Neutrophil (primary cell): ENCODE measurements around the gene SERTAD2.

Source experiments
- H3K27ac ChIP-seq: fragments of 200-600 bp; sonication (generic); 2 replicates; pipeline ENCODE4 v1.5.1; 2016; ENCODE audit warnings: mild to moderate bottlenecking, moderate library complexity
- H3K27me3 ChIP-seq: fragments of 200-600 bp; sonication (generic); 2 replicates; pipeline ENCODE4 v1.6.0; 2016; ENCODE audit warnings: mild to moderate bottlenecking
- H3K36me3 ChIP-seq: fragments of 200-600 bp; sonication (generic); 2 replicates; pipeline ENCODE4 v1.5.1; 2017
- H3K4me1 ChIP-seq, 2 experiments: fragments of 200-600 bp in 1 of 2; sonication (generic) in 1 of 2; 1 replicate in 1 of 2; 2 replicates in 1 of 2; pipeline versions ENCODE4 v1.5.1 to v1.6.1; 2013 to 2016; ENCODE audit warnings: low read depth in 1 of 2, low read length in 1 of 2, mild to moderate bottlenecking in 1 of 2, moderate library complexity in 1 of 2; ENCODE audit not compliant: control insufficient read depth in 1 of 2, insufficient read depth in 1 of 2
- H3K4me3 ChIP-seq, 2 experiments: fragments of 200-600 bp in 1 of 2; sonication (generic) in 1 of 2; 1 replicate in 1 of 2; 2 replicates in 1 of 2; pipeline ENCODE4 v1.5.1; 2013 to 2016; ENCODE audit warnings: low read depth in 1 of 2, low read length in 1 of 2, mild to moderate bottlenecking in 1 of 2, moderate library complexity in 1 of 2
- H3K9me3 ChIP-seq: fragments of 200-600 bp; sonication (generic); 2 replicates; pipeline ENCODE4 v1.5.1; 2016
- TF ChIP-seq, protein P1 (sequence below): fragments of 200-600 bp; sonication (generic); IDR thresholded peaks from 2 replicates; pipeline ENCODE4 v1.5.1; 2016; ENCODE audit warnings: antibody characterized with exemption

Gene SERTAD2

GRCh38 chr2:64622443-64623241, 31.1 kb downstream of the SERTAD2 start:
- TF ChIP-seq, protein P1, sequence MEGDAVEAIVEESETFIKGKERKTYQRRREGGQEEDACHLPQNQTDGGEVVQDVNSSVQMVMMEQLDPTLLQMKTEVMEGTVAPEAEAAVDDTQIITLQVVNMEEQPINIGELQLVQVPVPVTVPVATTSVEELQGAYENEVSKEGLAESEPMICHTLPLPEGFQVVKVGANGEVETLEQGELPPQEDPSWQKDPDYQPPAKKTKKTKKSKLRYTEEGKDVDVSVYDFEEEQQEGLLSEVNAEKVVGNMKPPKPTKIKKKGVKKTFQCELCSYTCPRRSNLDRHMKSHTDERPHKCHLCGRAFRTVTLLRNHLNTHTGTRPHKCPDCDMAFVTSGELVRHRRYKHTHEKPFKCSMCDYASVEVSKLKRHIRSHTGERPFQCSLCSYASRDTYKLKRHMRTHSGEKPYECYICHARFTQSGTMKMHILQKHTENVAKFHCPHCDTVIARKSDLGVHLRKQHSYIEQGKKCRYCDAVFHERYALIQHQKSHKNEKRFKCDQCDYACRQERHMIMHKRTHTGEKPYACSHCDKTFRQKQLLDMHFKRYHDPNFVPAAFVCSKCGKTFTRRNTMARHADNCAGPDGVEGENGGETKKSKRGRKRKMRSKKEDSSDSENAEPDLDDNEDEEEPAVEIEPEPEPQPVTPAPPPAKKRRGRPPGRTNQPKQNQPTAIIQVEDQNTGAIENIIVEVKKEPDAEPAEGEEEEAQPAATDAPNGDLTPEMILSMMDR, result no peak
- no peak overlapping the region for H3K4me3 ChIP-seq
- no peak overlapping the region for H3K27ac ChIP-seq
- no peaks in the 10 kb centered on the region for H3K36me3 ChIP-seq
- H3K9me3 ChIP-seq, result no peaks in the 10 kb centered on the region
- no peaks in the 10 kb centered on the region for H3K27me3 ChIP-seq
- peaks cover 0 to 10% of the 10 kb centered on the region in 2 experiments for H3K4me1 ChIP-seq

GRCh38 chr2:64620661-64621060, 33.1 kb downstream of the SERTAD2 start:
- no peaks in the 10 kb centered on the region for H3K27me3 ChIP-seq
- H3K4me3 ChIP-seq, result no peak overlapping the region
- H3K9me3 ChIP-seq, result no peaks in the 10 kb centered on the region
- H3K36me3 ChIP-seq, result no peaks in the 10 kb centered on the region
- H3K27ac ChIP-seq, result no peak overlapping the region
- H3K4me1 ChIP-seq, result peaks cover 0 to 2% of the 10 kb centered on the region in 2 experiments
- TF ChIP-seq, protein P1, result no peak

DNA sequence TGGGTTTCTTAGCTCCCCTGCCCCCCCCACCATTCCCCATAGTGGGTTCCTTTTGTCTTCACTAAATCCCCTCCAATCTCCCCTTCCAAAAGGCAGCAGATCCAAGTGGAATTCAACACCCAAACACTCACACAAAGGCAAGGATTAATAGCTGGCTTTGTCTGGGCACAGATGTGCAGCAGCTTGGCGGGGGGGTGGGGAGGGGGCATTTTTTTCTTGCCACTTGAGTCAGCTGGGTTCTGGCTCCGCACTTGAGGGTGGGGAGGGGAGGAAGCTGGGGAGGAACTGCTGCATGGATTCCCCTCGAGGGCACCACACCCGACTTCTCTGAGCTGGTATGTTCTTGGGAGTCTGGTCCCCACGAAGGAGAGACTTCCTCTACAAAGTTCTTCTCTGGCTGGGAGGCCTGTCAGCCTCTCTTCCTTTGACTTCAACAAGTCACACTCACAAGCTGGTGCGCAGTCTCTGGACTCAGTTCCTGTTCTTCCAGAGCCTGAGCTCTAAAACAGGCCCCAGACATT, 36.0 kb downstream of the SERTAD2 start:
- H3K4me1 ChIP-seq, result no peaks in the 10 kb centered on the region
- no peak overlapping the region for H3K27ac ChIP-seq
- TF ChIP-seq, protein P1, result no peak

GRCh38 chr2:64615844-64616536, 37.7 kb downstream of the SERTAD2 start:
- Histone ChIP-seq H3K27me3 (no peaks in the 10 kb centered on the region), H3K4me3 (no peak overlapping the region), H3K9me3 (no peaks in the 10 kb centered on the region), H3K36me3 (no peaks in the 10 kb centered on the region), H3K4me1 (no peaks in the 10 kb centered on the region), H3K27ac (no peak overlapping the region)
- TF ChIP-seq, protein P1, result no peak

More for the DNA sequence above, 36.0 kb downstream of the SERTAD2 start:
- Histone ChIP-seq H3K9me3 (no peaks in the 10 kb centered on the region), H3K27me3 (no peaks in the 10 kb centered on the region), H3K36me3 (no peaks in the 10 kb centered on the region), H3K4me3 (no peak overlapping the region)

DNA sequence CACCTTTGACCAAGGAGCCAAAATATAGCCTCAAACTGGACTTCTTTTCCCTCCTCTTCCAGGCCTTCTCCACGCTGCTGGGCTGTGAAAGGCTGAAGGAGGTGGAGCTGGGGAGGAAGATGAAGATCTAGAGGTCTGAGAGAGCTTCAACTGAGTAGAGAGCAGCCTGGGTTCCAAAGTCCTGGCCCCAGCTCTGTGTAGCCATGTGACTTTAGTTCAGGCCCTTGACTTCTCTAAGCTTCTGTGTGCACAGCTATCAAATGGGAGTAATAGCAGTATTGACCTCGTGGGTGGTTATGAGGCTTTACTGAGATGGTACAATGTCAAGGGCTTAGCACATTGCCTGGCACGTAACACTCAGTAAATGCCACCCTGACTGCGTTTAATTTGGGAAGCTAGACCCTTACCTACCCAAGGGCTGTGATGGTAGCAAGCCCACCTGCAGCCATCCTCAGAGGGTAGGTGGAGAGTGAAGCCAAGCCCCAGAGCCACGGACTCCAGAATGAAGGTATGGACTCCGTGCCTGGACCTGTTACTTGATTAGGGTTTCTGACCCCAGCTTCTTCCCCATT, 38.4 kb downstream of the SERTAD2 start:
- Histone ChIP-seq H3K27me3 (no peaks in the 10 kb centered on the region), H3K27ac (no peak overlapping the region), H3K36me3 (no peaks in the 10 kb centered on the region), H3K9me3 (no peaks in the 10 kb centered on the region), H3K4me1 (no peaks in the 10 kb centered on the region), H3K4me3 (no peak overlapping the region)
- TF ChIP-seq, protein P1, result no peak
